Measurements from ENCODE around the gene OGFOD2.

OGFOD2 gene

DNA sequence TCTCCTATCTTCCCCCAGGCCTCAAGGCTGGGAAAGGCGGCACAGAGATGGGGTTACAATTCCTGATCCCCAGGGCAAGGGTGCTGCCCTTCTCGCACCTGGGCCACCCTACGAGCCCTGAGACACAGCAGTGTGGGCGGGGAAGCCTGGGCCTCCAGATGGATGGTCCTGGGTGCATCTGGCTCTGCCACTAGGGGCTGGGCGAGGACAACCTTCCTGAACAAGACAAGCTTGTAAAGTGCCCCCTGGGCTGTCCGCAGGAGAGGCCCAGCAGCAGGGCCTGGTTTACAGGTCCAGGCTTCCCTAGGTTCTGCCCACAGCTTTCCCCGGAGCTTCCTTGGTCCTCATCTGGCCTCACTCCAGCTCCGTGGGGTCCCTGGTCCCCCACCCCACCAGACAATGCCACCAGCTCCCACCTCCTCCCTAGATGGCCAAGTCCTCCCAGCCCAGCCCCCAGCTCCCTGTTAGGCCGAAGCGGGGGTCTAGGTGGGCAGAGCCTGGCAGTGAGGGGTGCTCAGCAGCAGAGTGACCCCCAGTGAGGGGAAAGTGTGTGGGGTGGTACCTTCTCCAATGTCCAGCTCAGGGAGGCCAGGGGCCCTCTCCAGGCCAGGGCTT lies 14.3 kb downstream of the OGFOD2 start:
- no peak for DNase-seq

DNA sequence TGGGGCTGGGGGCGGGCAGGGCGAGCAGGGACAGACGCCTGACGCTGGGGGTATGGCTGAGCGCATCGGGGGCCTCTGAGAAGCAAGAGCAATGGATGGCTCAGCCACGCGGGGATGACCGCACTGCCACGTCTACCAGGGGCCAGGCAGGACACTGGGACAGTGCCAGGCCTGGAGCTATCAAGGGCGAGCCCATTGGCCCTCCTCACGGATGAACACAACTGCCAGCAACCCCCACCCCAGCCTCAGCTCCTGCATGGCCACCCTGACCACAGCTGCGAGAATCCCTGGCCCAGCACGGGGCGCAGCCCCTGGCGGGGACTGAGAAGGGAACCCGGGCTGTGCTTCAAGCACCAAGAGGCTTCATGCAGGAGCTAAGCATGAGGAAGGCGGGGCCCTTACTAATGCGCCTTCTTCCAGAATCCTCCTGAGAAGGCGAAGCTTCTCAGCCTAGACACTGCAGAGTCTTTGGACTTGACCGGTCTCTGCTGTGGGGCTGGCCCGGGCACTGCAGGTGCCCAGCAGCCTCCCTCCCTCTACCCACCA lies 14.9 kb downstream of the OGFOD2 start:
- no peak for DNase-seq

DNA sequence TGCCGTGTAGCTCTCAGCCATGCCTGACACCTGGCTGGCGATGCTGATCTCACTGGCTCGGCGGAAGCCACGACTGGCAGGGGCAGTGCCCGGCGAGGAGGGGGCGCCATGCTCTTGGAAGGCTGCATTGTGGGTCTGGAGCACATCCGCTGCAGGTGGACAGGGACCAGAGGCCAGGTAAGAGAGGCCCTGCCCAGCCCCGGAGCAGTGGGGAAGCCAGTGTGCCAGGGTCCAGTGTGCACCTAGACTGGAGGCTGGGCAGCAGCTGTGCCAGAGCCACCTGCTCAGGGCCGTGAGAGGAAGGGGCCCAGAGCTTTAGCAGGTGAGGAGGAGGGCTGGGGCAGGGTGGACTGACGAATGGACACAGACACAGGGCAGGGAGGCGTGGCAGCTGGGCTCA lies 15.5 kb downstream of the OGFOD2 start:
- DNase-seq: no peak

DNA sequence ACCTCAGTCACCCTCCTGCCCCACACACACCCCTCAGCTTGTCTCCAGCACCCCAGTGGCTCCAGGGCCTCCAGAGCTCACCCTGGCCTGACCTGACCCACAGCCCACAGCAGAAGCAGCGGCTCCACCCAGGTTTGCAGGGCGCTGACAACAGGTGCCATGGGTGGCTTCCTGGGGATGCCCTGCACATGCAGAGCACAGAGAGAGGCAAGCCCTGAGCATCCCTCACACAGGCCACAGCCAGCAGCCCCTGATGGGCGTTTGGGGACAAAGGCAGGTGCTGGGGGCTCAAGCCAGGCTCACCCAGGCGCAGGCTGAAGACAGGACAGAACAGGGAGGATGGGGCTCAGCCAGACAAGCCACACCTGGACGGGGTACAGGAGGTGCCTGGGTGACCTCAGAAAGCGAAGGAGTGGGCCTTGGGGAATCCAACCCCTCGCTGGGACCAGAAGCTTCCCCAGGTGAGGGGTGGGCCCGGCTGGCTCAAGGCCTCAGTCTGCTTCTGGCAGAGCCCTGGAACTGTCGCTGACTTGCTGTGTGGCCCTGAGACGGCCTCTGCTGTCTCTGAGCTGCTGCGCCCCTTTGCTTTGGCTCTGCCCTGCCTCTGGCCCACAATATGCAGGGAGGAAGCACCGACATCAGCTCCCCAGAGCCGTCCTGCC lies 16.0 kb downstream of the OGFOD2 start:
- DNase-seq: no peak

DNA sequence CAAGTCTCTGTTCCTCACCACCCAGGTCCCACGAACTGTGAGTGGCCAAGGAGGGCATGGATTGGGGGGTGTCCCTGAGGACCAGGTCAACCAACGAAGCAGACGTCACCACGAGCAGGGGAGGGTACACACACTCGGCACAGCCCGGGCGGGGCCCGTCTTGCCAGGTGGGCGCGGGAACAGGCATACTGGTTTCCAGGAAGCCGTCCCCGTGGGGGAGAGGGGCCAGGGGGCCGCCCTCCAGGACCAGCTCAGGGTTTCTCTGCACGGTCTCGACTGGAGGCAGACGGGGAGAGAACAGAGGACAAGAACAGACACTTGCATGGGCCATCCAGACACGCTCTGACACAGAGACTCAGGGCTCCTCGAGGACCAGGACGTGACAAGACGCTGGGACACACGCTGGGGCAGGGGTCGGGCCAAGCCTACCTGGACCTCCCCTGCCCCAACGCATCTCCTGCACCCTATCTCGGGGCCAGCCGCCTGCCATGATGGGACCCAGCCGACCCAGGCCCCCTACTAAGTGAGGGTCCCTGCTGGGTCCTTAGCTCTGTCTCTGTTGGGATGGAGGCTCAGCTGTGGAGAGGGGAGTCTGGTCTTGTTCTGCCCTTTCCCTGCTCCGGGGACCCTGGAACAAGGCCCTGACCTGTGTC lies 16.7 kb downstream of the OGFOD2 start:
- no peak for DNase-seq

DNA sequence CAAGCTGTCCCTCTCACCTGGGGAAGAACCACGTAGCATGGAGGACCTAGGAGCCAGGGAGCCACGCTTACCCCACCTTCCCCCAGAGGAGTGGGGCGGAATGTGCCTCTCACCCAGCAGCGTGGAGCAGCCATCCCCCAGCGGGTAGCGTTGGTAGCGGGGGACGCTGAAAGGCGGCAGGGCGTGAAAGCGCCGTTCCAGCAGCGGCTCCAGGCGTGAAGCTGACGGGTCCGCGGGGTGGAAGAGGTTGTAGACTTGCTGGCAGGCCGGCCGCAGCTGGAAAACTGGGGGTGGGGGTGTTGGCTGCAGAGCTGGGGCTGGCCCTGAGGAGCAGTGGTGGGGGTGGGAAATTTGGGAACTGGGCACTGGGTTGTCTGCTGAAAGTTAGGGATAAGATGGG lies 17.3 kb downstream of the OGFOD2 start:
- DNase-seq: no peak

DNA sequence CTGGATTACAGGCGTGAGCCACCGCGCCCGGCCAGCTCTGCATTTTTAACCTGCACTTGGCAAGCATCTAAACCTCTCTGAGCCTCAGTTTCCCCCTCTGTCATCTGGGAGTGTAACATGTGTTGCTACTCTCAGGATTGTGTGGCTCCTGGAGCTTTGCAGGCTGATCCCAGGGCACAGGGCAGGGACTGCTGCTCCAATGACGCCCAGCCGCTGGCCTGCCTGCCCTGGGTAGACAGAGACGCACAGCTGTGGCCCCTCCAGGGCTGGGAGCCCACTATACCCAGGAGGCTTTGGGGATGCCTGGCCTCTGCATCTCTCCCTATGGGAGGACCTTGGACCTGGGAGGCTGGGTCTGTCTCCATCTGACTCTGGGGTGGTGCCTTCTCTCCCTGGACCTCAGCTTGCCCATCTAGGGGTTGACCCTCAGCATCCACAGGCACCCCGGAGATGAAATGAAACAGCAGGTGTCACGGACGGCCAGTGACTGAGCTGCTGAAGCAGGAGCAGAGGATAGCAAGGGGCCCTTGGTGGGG lies 19.2 kb downstream of the OGFOD2 start:
- no peak for DNase-seq

DNA sequence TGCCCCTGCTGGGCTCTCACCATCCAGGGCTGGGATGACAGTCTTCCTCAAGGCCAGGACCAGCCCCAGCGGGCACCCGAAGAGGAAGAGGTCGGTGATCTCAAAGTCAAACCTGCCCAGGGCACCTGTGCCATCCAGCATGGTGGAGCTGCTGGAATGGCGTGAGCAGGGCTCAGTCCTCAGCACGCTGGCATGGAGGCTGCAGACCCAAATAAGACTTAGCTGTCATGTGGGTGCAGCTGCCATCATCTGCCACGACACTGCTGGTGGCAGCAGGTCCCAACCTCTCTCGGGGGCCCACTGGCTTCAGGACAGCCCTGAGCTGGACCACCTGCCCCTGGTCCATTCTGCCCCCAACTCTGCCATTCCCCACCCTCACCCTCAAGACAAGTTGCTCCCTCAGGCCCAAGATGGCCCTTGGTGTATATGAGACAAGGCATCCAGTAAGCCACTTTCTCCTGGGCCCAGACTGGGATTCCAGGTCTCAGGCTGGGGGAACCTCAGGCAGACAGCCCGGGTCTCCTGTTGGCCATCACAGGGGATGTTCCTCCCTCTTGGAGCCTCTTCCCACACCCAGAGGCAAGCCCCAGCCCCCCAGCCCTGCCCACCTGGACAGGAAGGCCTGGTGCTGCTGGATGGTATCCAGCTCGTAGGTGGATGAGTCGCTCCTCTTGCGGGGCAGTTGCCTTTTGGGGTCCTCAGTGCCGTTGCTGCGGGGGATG lies 19.9 kb downstream of the OGFOD2 start:
- DNase-seq: no peak

DNA sequence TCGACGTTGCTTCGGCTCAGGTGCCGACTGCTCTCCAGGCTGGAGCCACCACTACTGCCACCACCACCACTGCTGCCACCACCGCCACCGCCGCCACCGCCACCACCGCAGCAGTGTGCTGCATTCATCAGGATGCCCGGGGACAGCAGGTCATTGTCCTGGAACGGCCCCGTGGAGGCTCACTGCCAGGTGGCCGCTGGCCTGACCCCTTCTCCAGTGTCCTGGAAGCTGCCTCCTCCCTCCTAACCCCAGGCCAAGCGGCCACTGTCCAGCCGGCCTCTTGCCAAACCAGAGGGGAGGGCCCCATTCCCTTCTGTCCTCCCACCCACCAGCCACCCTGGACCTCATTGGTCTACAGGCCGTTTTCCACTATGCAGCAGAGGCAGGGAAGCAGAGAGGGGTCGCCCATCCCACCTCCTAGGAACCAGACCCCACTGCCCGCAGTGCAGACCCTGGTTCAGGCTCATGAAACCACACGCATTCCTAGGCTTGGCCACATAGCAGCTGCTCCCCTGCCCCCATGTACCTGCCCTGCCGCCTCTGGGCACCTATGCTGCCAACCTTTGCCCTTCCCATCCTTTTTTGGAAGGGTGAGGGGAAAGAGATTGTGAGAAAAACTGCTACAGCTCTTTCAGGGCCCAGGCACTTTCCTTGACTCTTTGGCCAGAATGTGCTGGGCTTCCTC lies 20.6 kb downstream of the OGFOD2 start:
- DNase-seq: no peak

DNA sequence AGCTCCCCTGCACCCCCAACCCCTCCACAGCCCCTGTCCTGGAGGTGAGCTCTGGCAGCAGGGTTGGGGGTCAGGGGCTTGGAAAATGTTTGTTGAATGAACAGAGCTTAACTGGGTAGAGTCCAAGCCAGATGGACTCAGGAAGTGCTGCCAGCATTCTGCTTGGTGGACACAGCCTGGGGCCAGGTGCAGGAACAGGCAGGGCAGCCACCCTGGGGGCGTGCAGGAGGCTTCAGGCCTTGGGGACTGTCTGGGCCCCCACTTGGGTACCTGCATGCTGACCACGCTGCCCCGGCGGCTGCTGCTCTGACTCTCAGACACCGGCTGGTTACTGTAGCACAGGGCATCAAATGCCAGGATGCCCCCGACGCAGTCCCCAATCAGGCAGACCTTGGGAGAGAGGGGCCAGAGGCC lies 21.2 kb downstream of the OGFOD2 start:
- DNase-seq: no peak

DNA sequence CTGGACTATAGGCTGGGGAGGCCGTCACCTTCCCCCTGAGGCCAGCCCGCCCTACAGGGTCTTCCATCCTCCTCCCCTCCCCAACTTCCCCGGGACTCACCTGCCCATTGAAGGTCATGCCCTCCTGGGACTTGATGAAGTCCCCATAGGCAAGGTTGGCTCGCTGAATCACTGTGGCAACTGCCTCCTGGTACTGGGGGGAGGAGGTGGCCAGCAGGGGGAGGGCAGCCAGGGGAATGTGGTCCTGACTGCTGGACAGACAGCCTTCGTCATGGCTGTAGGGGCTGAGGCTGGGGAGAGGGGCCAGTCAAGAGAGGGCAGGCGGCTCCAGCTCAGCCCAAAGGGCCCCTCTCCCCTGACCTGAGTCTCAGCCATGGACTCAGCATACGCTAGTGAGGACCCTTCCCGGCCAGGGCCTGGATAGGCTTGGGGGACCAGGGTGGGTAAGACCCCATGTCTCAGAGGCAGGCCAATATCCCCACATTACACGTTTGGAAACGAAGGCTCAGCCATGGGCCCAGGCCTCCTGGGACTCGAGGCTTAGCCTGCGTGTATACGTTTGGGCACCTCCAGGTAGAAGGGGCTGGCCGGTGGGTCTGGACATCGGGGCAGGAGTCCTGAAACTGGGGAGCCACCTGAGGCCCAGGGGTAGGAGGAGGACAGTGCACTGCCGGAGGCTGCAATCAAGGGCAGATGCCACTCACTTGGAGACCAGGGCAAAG lies 21.7 kb downstream of the OGFOD2 start:
- DNase-seq: no peak

DNA sequence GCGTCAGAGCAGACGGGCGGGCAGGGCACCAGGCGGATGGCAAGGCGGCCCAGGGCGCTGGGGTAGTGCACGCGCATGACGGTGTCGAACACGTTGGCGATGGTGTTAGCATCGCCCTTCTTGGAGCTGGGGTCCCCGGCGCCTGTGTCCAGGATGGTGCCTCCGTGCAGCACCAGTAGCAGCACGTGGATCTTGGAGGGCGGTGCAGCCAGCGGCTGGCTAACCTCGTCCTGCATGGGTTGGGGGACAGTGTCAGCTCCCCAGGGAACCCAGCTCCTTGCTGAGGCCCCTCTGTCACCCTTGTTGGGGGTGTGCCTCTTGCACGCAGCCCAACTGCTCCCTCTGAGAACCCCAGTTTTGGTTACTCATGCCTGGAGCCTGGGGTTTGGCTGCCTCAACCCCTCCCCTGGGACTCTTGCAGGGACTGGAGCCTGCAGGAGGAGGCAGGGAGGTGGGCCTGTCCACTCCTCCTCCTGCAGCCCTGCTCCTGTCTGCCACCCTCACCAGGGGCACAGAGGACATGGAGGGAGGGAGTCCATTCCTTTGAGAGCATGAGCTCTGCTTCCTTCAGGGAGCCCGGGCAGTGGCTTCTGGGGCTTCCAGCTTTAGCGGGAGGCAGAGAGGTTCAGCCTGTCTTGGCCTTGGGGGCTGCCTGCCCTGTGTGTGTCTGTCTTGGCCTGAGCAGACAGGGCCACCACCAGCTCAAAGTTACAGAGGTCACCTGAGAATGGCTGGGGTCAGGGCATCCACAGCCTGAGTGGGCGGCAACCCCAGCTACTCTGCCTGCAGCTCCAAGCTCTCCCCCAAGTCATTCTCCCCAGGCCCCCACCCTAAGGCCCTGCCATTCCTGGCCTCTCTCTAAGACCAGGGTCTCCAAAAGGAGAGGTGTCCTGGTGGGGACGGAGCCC lies 22.6 kb downstream of the OGFOD2 start:
- DNase-seq: no peak

DNA sequence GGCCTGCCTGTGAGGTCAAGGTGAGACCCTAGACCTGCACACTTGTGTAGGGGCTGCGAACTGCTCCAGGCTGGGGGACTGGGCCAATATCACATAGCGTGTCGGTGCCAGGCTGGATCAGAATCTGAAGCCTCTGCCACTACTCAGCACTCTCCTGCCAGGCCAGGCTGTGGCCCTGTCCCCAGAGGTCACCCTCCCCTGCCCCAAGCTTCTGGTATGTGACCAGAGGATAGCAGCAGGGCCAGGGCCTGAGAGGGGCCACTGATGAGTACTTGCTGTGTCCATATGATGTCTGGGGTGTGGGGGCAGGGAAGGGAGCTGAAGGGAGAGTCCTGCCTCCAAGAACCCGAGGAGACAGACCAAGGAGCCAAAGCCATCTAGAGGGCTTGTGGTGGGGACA lies 23.3 kb downstream of the OGFOD2 start:
- DNase-seq: no peak

DNA sequence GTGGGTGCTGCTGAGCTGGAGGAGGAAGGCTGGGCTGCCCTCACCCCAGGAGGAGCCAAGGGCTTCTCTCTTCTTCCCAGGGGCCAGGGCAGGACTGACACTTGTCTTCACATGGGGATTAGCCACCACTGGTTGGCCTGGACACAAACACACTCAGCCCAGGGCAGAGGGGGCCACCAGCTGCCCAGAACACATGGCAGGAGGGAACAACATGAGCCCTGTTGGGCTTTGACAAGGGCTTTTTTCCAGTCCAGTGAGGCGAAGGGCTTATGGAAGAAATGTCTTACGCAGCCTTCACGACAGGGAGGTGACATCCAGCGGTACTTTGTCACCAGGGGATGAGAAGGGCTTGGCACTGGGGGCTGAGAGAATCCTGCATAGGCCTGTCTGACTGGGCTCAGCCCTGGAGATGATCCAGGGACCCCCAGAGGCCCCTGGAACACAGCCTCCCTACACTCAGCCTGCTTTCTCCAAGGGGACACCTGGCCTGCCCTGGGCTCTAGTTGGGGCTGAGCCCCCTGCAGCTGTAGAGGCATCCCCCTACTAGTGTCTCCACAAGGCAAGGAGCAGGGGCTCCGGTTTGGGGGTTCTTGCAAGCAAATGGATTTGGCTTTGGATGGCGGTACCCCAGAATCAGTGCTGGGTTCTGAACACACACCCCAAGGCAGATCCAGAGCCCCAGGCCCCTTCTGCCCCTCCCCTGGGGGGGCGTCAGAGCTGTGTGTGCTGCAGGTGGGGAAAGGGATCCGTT lies 24.3 kb downstream of the OGFOD2 start:
- DNase-seq: no peak

DNA sequence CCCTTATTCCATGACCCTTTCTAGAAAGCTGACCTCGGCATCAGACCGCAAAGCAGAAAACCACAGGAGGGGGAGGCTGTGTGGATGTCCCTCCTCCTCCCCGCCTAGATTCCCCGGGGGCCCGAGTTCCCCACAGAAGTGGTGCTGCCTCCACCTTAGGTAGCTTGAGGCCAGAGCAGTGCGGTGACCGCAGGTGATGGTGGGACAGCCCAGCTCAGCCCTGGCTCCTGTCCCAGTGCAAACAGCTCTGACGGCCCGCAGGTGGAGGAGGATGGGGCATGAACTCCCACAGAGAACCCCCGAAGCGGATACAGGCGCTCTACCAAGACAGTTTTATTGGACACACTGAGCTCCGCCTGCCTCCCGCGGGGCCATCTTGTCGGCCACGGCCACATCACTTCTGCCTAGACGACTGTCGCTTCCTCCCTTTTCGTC lies 25.0 kb downstream of the OGFOD2 start:
- DNase-seq: no peak

DNA sequence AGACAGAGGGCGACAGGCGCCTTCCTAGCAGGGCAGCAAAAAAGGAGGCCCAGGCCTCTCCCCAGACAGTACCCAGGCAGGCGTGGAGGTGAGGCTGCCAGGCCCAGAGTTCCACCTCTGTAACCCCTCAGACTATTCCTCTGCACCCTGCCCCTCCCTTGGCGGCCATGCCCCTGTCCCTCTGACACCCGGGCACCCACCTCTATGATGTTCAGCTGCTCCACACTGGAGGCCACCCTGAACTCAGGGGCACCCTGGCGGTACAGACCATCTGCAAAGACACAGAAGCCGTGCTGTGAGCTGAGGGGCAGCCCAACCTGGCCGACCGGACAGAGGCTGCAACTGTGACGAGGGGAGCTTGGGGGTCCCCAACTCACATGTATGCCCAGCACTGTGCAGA lies 25.5 kb downstream of the OGFOD2 start:
- DNase-seq: no peak

DNA sequence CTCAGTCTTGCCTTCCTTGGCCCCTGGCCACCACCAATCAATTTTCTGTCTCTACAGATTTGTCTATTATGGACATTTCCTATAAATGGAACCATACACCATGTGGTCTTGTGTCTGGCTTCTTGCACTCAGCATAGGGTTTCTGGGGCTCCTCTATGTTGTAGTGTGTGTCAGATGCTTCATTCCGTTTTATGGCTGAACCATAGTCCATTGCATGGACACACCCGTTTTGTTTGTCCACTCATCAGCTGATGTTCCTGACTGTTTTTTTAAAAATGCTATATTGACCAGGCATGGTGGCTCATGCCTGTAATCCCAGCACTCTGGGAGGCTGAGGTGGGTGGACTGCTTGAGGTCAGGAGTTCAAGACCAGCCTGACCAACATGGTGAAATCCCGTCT lies 26.4 kb downstream of the OGFOD2 start:
- DNase-seq: no peak

DNA sequence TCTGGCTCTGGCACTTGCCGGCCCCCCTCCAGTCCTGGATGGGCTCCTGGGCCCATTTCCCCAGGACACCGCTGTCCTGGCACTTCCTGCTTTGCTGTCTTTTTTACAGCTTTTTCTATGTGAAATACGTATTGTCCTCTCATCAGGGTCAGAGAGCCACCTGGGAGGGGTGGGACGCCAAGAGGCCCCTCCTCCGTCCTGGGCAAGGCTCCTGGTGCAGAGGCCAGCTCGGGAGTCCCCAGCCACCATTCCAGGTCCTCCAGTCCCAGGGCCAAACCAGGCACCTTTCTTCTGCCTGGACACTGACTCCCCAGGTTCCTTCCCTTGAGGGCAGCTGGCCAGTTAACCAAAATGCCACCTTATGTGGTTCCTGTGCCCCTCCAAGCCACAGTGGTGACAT lies 28.2 kb downstream of the OGFOD2 start:
- no peak for DNase-seq

DNA sequence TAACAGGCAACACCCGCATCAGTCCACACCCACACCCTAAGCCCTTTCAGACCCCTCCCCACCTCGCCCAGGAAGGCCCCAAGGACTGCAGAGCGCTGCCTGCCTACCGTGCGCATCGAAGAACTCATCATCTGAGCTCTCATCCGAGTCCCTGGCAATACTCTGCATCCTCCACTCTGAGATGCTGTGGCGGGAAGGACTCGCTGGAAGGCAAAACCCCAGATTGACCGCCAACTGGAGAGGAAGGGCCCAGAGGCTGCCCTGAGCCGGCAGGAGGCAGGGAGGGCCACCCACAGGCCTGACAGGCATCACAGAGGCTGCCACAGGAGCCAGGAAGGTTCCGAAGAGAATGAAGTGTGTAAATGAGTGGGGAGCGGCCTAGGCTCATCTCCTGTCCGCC lies 29.2 kb downstream of the OGFOD2 start:
- no peak for DNase-seq

DNA sequence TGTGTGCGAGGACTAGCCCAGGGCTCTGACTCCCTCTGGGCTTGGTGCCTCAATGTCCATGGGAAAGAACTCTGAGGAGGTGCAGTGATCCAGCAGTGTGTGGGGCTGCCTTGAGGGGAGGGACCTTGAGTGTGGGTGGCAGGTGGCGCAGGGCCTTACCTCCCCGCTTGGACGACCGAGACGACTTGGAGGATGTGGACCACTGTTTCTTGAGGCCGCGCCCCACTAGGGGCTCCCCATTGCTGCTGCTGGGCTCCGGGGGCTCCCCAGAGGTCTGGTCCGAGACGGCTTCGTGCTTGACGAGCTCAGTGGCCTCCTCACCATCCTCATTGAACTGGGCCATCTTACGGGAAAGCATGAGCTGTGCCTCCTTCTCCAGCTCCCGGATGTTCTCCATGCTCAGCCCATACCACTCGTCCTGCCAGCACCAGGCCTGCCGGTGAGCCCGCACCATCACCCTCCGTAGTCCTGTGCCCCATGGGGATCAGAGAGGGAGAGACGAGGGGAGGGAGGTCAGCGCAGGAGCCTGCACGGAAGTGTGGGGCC lies 30.1 kb downstream of the OGFOD2 start:
- DNase-seq: no peak

Data from activated CD8-positive, alpha-beta memory T cell treated with anti-CD3 and anti-CD28 coated beads, Interleukin-2, amount 50 U/mL, for 4 hours (primary cell).